AG20443 (cell line): Measurements from ENCODE around the gene OR11H12.
"Not testable (repeated sequence)": the region's sequence is repeated elsewhere in the genome, so short reads cannot be mapped to it uniquely, and the experiment has no call there.

Experiments used
- DNase-seq: peaks from one replicate; pipeline ENCODE4 v3.0.0; 2012; ENCODE audit warnings: low spot score, mixed read lengths

The OR11H12 gene

GRCh38 chr14:18600817-18601216 is at the start of gene OR11H12:
OR11H12 (plus strand) TSS chr14:18601117; CDS start chr14:18601117, 0 bp downstream.
- DNase-seq = not testable (repeated sequence)

GRCh38 chr14:18582908-18583307 is 18.0 kb upstream of the OR11H12 start:
- not testable (repeated sequence) for DNase-seq

- not testable (repeated sequence) for DNase-seq
Measured at GRCh38 chr14:18626610-18627213, 25.8 kb downstream of the OR11H12 start.

- not testable (repeated sequence) for DNase-seq
Measured at GRCh38 chr14:18636066-18636465, 35.1 kb downstream of the OR11H12 start.

GRCh38 chr14:18638032-18638431 is 37.1 kb downstream of the OR11H12 start:
- not testable (repeated sequence) for DNase-seq

GRCh38 chr14:18638785-18639184 is 37.9 kb downstream of the OR11H12 start:
- DNase-seq = not testable (repeated sequence)

- DNase-seq = not testable (repeated sequence)
Measured at GRCh38 chr14:18646075-18646730, 45.3 kb downstream of the OR11H12 start.
